GM23338 (cell line): ENCODE results near the gene MAP3K8. TPM values are rescaled to one million over a fixed set of nuclear protein-coding genes. Genes with fewer than 3 reads are reported as not detected.

Experiments used
- ATAC-seq: fragments of 200-7000 bp; cut with Tn5 transposase; 3 replicates; pipeline ENCODE4 v1.9.1; 2020
- DNase-seq: peaks from one replicate; pipeline ENCODE4 v3.0.0-alpha.2; 2015; ENCODE audit warnings: low spot score
- H2AFZ ChIP-seq: fragments of 200-600 bp; sonication (generic); 2 replicates; pipeline ENCODE4 v1.8.0; 2016; ENCODE audit warnings: antibody characterized with exemption, mild to moderate bottlenecking, moderate library complexity
- H3F3A ChIP-seq: fragments of 200-600 bp; sonication (generic); replicated peaks from 2 replicates; pipeline ENCODE4 v1.8.0; 2017; ENCODE audit warnings: antibody characterized with exemption, mixed run types, low read depth
- H3K27ac ChIP-seq: fragments of 200-600 bp; sonication (generic); 2 replicates; pipeline ENCODE4 v1.6.1; 2016; ENCODE audit warnings: low read depth
- H3K27me3 ChIP-seq: fragments of 200-600 bp; sonication (generic); 2 replicates; pipeline ENCODE4 v1.8.0; 2016; ENCODE audit warnings: mild to moderate bottlenecking, mixed run types, moderate library complexity; ENCODE audit not compliant: insufficient read depth
- H3K36me3 ChIP-seq: fragments of 200-600 bp; sonication (generic); 2 replicates; pipeline ENCODE4 v1.8.0; 2016; ENCODE audit warnings: mild to moderate bottlenecking; ENCODE audit not compliant: insufficient read depth
- H3K4me1 ChIP-seq: fragments of 200-600 bp; sonication (generic); 2 replicates; pipeline ENCODE4 v1.8.0; 2016; ENCODE audit warnings: mild to moderate bottlenecking, moderate library complexity; ENCODE audit not compliant: insufficient read depth
- H3K4me2 ChIP-seq: fragments of 200-600 bp; sonication (generic); 2 replicates; pipeline ENCODE4 v1.7.1; 2017; ENCODE audit warnings: mixed run types
- H3K4me3 ChIP-seq: fragments of 200-600 bp; sonication (generic); 2 replicates; pipeline ENCODE4 v1.6.1; 2016; ENCODE audit warnings: mixed run types
- H3K79me2 ChIP-seq: fragments of 200-600 bp; sonication (generic); replicated peaks from 2 replicates; pipeline ENCODE4 v1.8.0; 2017; ENCODE audit warnings: mild to moderate bottlenecking; ENCODE audit not compliant: insufficient read depth
- H3K9me2 ChIP-seq: fragments of 200-600 bp; sonication (generic); 2 replicates; pipeline ENCODE4 v1.8.0; 2017; ENCODE audit not compliant: insufficient read depth
- H4K20me1 ChIP-seq: fragments of 200-600 bp; sonication (generic); replicated peaks from 2 replicates; pipeline ENCODE4 v1.8.0; 2017; ENCODE audit warnings: mild to moderate bottlenecking; ENCODE audit not compliant: insufficient read depth
- H3K27ac Mint-ChIP-seq: 2 replicates; pipeline ENCODE4 v1.8.0; 2020; ENCODE audit warnings: inconsistent platforms, mild to moderate bottlenecking, moderate library complexity, mixed read lengths
- H3K27me3 Mint-ChIP-seq: 3 replicates; pipeline ENCODE4 v1.8.0; 2022; ENCODE audit warnings: low read depth, mild to moderate bottlenecking, moderate library complexity, mixed read lengths, inconsistent platforms; ENCODE audit not compliant: insufficient read depth, poor library complexity
- H3K36me3 Mint-ChIP-seq: 3 replicates; pipeline ENCODE4 v1.8.0; 2021; ENCODE audit warnings: low read depth, mild to moderate bottlenecking, inconsistent platforms, moderate library complexity, mixed read lengths
- H3K4me1 Mint-ChIP-seq: 3 replicates; pipeline ENCODE4 v1.8.0; 2020; ENCODE audit warnings: mild to moderate bottlenecking, inconsistent platforms, mixed read lengths
- H3K4me3 Mint-ChIP-seq: 3 replicates; pipeline ENCODE4 v1.8.0; 2021; ENCODE audit warnings: moderate library complexity, mild to moderate bottlenecking, inconsistent platforms, mixed read lengths
- H3K9me3 Mint-ChIP-seq: 3 replicates; pipeline ENCODE4 v1.8.0; 2020; ENCODE audit warnings: moderate library complexity, mild to moderate bottlenecking, inconsistent platforms, mixed read lengths
- CREB1 ChIP-seq: fragments of 250-450 bp; sonication (Bioruptor Pico); IDR thresholded peaks from 2 replicates; pipeline ENCODE4 v1.5.0; 2020; ENCODE audit warnings: low read depth, mild to moderate bottlenecking, moderate library complexity
- CTCF ChIP-seq, 2 experiments: fragments of 200-600 bp in 1 of 2; sonication (generic) in 1 of 2; conservative IDR thresholded peaks; 2 replicates each; pipeline versions ENCODE4 v1.5.1 to v1.6.1; 2016 to 2017; ENCODE audit warnings: antibody characterized with exemption in 2 of 2, low read depth in 2 of 2, mild to moderate bottlenecking in 2 of 2, moderate library complexity in 1 of 2
- ETS1 ChIP-seq: IDR thresholded peaks from 2 replicates; pipeline ENCODE4 v1.6.1; 2016; ENCODE audit warnings: antibody characterized with exemption
- EZH2 ChIP-seq: fragments of 200-600 bp; sonication (generic); IDR thresholded peaks from one replicate; pipeline ENCODE4 v1.8.0; 2017; ENCODE audit warnings: antibody characterized with exemption, mild to moderate bottlenecking, low read depth; ENCODE audit not compliant: unreplicated experiment
- EZH2phosphoT487 ChIP-seq: fragments of 200-600 bp; sonication (generic); IDR thresholded peaks from one replicate; pipeline ENCODE4 v1.8.1; 2018; ENCODE audit warnings: antibody characterized with exemption; ENCODE audit not compliant: unreplicated experiment
- JUNB ChIP-seq: IDR thresholded peaks from one replicate; pipeline ENCODE4 v1.6.1; 2016; ENCODE audit warnings: antibody characterized with exemption; ENCODE audit not compliant: unreplicated experiment
- NANOG ChIP-seq: IDR thresholded peaks from 2 replicates; pipeline ENCODE4 v1.6.1; 2016; ENCODE audit warnings: antibody characterized with exemption, borderline replicate concordance
- POLR2AphosphoS5 ChIP-seq: IDR thresholded peaks from 2 replicates; pipeline ENCODE4 v1.6.1; 2016; ENCODE audit warnings: antibody characterized with exemption, low read depth
- REST ChIP-seq: IDR thresholded peaks from one replicate; pipeline ENCODE4 v1.6.1; 2018; ENCODE audit warnings: antibody characterized with exemption; ENCODE audit not compliant: unreplicated experiment
- STAT1 ChIP-seq: IDR thresholded peaks from one replicate; pipeline ENCODE4 v1.6.1; 2016; ENCODE audit warnings: antibody characterized with exemption; ENCODE audit not compliant: unreplicated experiment
- ZNF114 ChIP-seq: fragments of 250-450 bp; sonication (Bioruptor Pico); IDR thresholded peaks from 2 replicates; pipeline ENCODE4 v1.5.0; 2020; ENCODE audit warnings: mild to moderate bottlenecking, moderate library complexity
- ZNF331 ChIP-seq: fragments of 250-450 bp; sonication (Bioruptor Pico); IDR thresholded peaks from 2 replicates; pipeline ENCODE4 v1.5.0; 2020; ENCODE audit warnings: low read depth, mild to moderate bottlenecking, moderate library complexity
- polyA plus RNA-seq: library from polyadenylated mRNA; unstranded; fragments of >200 nt; fragmentation: Nextera tagmentation; extraction: Ambion mirVana; gene quantifications from 2 replicates; pipeline ENCODE4 v1.2.1, GENCODE V29; 2016
- total RNA-seq: library from RNA; depleted of rRNA; stranded (reverse); fragments of >200 nt; shearing (Covaris generic); gene quantifications from 2 replicates; pipeline ENCODE4 v1.2.3, GENCODE V29; 2014

Gene MAP3K8
- total and polyA plus RNA-seq, 2 experiments from 2014 or later: 3.5 to 5.0 TPM

DNA sequence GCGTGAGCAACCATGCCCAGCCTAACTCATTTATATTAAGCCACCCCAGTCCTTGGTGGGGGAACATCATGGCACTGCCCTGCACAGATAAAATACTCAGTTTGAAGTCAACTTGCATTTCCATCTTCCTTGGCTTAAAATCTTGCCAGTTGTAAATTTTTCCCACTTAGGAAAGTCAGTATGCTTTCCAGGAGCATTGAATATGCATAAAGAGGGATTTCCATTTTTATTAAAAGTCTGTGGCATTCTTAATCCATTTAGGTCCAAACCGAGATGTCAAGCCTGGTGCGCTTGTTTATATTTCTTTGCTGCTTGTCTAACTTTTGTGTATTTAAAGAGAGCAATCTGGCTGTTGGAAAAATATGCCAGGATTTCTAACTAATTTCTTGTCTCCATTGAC lies 26.1 kb downstream of the MAP3K8 start:
- Histone ChIP-seq H4K20me1 (no peaks in the 10 kb centered on the region), H3K27me3 (no peaks in the 10 kb centered on the region), H3K36me3 (no peaks in the 10 kb centered on the region), H3K27ac (no peak overlapping the region), H3K4me2 (no peak overlapping the region), H3K9me2 (no peaks in the 10 kb centered on the region), H3K79me2 (no peaks in the 10 kb centered on the region), H3K4me1 (peaks cover 22% of the 10 kb centered on the region), H2AFZ (no peak overlapping the region), H3K4me3 (no peak overlapping the region), H3F3A (no peaks in the 10 kb centered on the region)
- TF ChIP-seq EZH2 (no peak), ZNF331 (no peak)
- ATAC-seq (no peak), DNase-seq (no peak)
- H3K4me3 Mint-ChIP-seq: no peak overlapping the region
- H3K27me3 Mint-ChIP-seq: peaks cover 4% of the 10 kb centered on the region
- peaks cover 14% of the 10 kb centered on the region for H3K36me3 Mint-ChIP-seq
- H3K4me1 Mint-ChIP-seq: peaks cover 27% of the 10 kb centered on the region; the same call in 2 of the 3 replicates
- no peaks in the 10 kb centered on the region for H3K9me3 Mint-ChIP-seq
- H3K27ac Mint-ChIP-seq: no peak overlapping the region

DNA sequence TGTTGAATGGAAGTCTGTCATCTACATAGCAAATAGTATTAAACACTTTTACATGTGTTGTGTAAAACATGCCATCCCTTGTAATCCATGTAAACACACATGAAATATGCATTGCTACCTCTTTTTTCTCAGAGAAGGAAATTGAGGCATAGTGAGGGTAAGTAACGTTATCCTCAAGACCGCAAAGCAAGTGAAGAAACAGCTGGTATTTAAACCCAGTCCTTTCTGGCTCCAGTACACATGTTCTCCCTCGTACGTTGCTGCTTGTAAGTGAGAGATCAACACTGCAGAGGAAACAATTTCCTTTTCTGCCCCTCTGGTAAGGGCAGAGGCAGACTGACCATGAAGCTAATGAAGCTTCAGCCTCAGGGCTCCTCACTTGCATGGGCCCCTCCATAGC lies 28.5 kb downstream of the MAP3K8 start:
- Histone ChIP-seq H3K4me1 (peaks cover 14% of the 10 kb centered on the region; the same call in 1 of the 2 replicates), H3K4me2 (no peak overlapping the region), H4K20me1 (no peaks in the 10 kb centered on the region), H3K27me3 (no peaks in the 10 kb centered on the region), H3K36me3 (no peaks in the 10 kb centered on the region), H3K9me2 (no peaks in the 10 kb centered on the region), H3K79me2 (no peaks in the 10 kb centered on the region), H3F3A (no peaks in the 10 kb centered on the region), H3K27ac (no peak overlapping the region), H3K4me3 (no peak overlapping the region), H2AFZ (no peak overlapping the region)
- DNase-seq (no peak), ATAC-seq (no peak)
- Mint-ChIP-seq H3K27ac (no peak overlapping the region), H3K4me1 (peaks cover 15% of the 10 kb centered on the region; the same call in 2 of the 3 replicates), H3K4me3 (no peak overlapping the region), H3K36me3 (peaks cover 14% of the 10 kb centered on the region), H3K9me3 (no peaks in the 10 kb centered on the region), H3K27me3 (peaks cover 4% of the 10 kb centered on the region)
- no peak for TF ChIP-seq JUNB

DNA sequence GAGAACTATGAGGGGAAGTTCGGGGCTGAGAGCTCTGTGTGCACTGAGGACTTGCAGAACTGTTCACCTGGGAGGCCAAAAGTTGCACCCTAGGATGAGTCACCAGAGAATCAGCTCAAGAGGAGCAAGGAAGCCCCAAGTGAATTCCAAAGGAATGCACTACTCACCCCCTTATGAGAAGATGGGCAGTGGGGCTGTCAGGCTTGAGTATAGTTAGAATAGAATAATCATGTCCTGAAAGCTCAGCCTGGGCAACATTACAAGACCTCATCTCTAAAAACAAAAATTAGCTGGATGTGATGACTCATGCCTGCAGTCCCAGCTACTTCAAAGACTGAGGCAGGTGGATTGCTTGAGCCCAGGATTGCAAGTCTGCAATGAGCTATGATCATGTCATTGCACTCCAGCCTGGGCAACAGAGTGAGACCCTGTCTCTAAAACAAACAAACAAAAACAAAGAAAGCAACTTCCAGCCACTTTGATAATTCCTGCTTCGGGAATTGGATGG lies 30.0 kb downstream of the MAP3K8 start:
- Mint-ChIP-seq H3K9me3 (no peaks in the 10 kb centered on the region), H3K27ac (no peak overlapping the region), H3K4me1 (peaks cover 8% of the 10 kb centered on the region; the same call in 2 of the 3 replicates), H3K4me3 (no peak overlapping the region), H3K27me3 (peaks cover 4% of the 10 kb centered on the region), H3K36me3 (peaks cover 13% of the 10 kb centered on the region)
- Histone ChIP-seq H3K4me3 (no peak overlapping the region), H3K4me1 (peaks cover 5% of the 10 kb centered on the region; the same call in 1 of the 2 replicates), H4K20me1 (no peaks in the 10 kb centered on the region), H2AFZ (no peak overlapping the region), H3K9me2 (no peaks in the 10 kb centered on the region), H3K36me3 (no peaks in the 10 kb centered on the region), H3K27ac (no peak overlapping the region), H3K79me2 (no peaks in the 10 kb centered on the region), H3K4me2 (no peak overlapping the region), H3F3A (no peaks in the 10 kb centered on the region), H3K27me3 (no peaks in the 10 kb centered on the region)
- DNase-seq: no peak
- ATAC-seq: no peak
- TF ChIP-seq JUNB (no peak), ZNF114 (CRISPR knock-in tag) (no peak), CTCF (conservative IDR thresholded peaks at IDR 0.05; ENCODE audit: low read depth in 2 of 2) (no peak), ZNF331 (no peak), STAT1 (no peak), REST (no peak), CREB1 (no peak), EZH2phosphoT487 (no peak), EZH2 (no peak), NANOG (no peak), ETS1 (no peak), POLR2AphosphoS5 (no peak)
